PC-3 (cell line): ENCODE results near the gene ARHGDIG. TPM values are rescaled to one million over a fixed set of nuclear protein-coding genes. Genes with fewer than 3 reads are reported as not detected.

Experiments
- ATAC-seq: fragments of 200-7000 bp; cut with Tn5 transposase; 2 replicates; pipeline ENCODE4 v1.9.1; 2020; ENCODE audit warnings: mild to moderate bottlenecking, moderate library complexity
- BruUV-seq: library from RNA; stranded (reverse); fragments of 400-500 nt; replicated peaks from 2 replicates; lab custom pipeline; 2021; lab: Mats Ljungman, UMichigan
- CTCF ChIA-PET: fragments of 300-600 bp; sonication (Branson Sonifier 250); formaldehyde crosslinking; loops from one replicate; lab custom pipeline; 2022; ENCODE audit warnings: antibody characterized with exemption; lab: Charles Lee
- POLR2A ChIA-PET: fragments of 300-600 bp; sonication (Branson Sonifier 250); formaldehyde crosslinking; loops from one replicate; lab custom pipeline; 2022; ENCODE audit warnings: antibody characterized with exemption; ENCODE audit not compliant: unreplicated experiment; lab: Charles Lee
- DNase-seq: peaks from one replicate; pipeline ENCODE4 v3.0.0-alpha.2; 2015
- H2AFZ ChIP-seq: fragments of 300-600 bp; sonication (generic); 2 replicates; pipeline ENCODE4 v1.6.0; 2016; ENCODE audit warnings: antibody characterized with exemption, low read length
- H3F3A ChIP-seq: fragments of 300-600 bp; sonication (generic); one replicate; pipeline ENCODE4 v1.6.0; 2017; ENCODE audit warnings: antibody characterized with exemption, low read length, control low read depth, mild to moderate bottlenecking; ENCODE audit not compliant: unreplicated experiment
- H3K27ac ChIP-seq: fragments of 300-600 bp; sonication (generic); 2 replicates; pipeline ENCODE4 v1.5.1; 2016; ENCODE audit warnings: mild to moderate bottlenecking, low read length
- H3K27me3 ChIP-seq: fragments of 300-600 bp; sonication (generic); 2 replicates; pipeline ENCODE4 v1.6.1; 2016; ENCODE audit warnings: low read length, mixed read lengths
- H3K36me3 ChIP-seq: fragments of 300-600 bp; sonication (generic); 2 replicates; pipeline ENCODE4 v1.6.1; 2016; ENCODE audit warnings: low read depth, mixed run types, low read length, mixed read lengths
- H3K4me1 ChIP-seq: fragments of 300-600 bp; sonication (generic); 2 replicates; pipeline ENCODE4 v1.5.1; 2016; ENCODE audit warnings: low read length; ENCODE audit not compliant: insufficient read depth
- H3K4me2 ChIP-seq: fragments of 300-600 bp; sonication (generic); 2 replicates; pipeline ENCODE4 v1.6.0; 2016; ENCODE audit warnings: low read length
- H3K4me3 ChIP-seq: fragments of 300-600 bp; sonication (generic); 2 replicates; pipeline ENCODE4 v1.5.1; 2016; ENCODE audit warnings: mild to moderate bottlenecking, low read length, mixed read lengths
- H3K79me2 ChIP-seq: fragments of 300-600 bp; sonication (generic); 2 replicates; pipeline ENCODE4 v1.6.1; 2017; ENCODE audit warnings: low read length, mixed read lengths
- H3K9ac ChIP-seq: fragments of 300-600 bp; sonication (generic); 2 replicates; pipeline ENCODE4 v1.6.0; 2016; ENCODE audit warnings: mild to moderate bottlenecking, low read length
- H3K9me2 ChIP-seq: fragments of 300-600 bp; sonication (generic); replicated peaks from 2 replicates; pipeline ENCODE4 v1.6.1; 2016; ENCODE audit warnings: mixed run types, low read length, mixed read lengths
- H3K9me3 ChIP-seq: fragments of 300-600 bp; sonication (generic); 2 replicates; pipeline ENCODE4 v1.6.1; 2016; ENCODE audit warnings: low read length, mixed read lengths
- H4K20me1 ChIP-seq: fragments of 300-600 bp; sonication (generic); 2 replicates; pipeline ENCODE4 v1.6.1; 2016; ENCODE audit warnings: low read length, mixed read lengths
- EZH2 ChIP-seq: fragments of 300-600 bp; sonication (generic); IDR thresholded peaks from one replicate; pipeline ENCODE4 v1.6.1; 2017; ENCODE audit warnings: antibody characterized with exemption, mild to moderate bottlenecking, low read length; ENCODE audit not compliant: unreplicated experiment
- EZH2phosphoT487 ChIP-seq: fragments of 300-600 bp; sonication (generic); IDR thresholded peaks from 2 replicates; pipeline ENCODE4 v1.6.1; 2018; ENCODE audit warnings: mild to moderate bottlenecking, antibody characterized with exemption, low read length, borderline replicate concordance
- intact Hi-C: fragments of 100-400 bp; cut with micrococcal nuclease; formaldehyde crosslinking; loops from 2 replicates; pipeline ENCODE4 v1.9.0; 2023
- total RNA-seq: library from RNA; depleted of rRNA; stranded (reverse); fragments of >200 nt; gene quantifications from 2 replicates; pipeline ENCODE4 v1.2.3, GENCODE V29; 2014
- TF ChIP-seq, protein P1 (sequence below): fragments of 300-600 bp; sonication (generic); conservative IDR thresholded peaks from 2 replicates; pipeline ENCODE4 v1.5.1; 2017; ENCODE audit warnings: antibody characterized with exemption, low read depth, mild to moderate bottlenecking, low read length

The ARHGDIG gene
- total RNA-seq, 1 experiment from 2014 or later: not detected

DNA sequence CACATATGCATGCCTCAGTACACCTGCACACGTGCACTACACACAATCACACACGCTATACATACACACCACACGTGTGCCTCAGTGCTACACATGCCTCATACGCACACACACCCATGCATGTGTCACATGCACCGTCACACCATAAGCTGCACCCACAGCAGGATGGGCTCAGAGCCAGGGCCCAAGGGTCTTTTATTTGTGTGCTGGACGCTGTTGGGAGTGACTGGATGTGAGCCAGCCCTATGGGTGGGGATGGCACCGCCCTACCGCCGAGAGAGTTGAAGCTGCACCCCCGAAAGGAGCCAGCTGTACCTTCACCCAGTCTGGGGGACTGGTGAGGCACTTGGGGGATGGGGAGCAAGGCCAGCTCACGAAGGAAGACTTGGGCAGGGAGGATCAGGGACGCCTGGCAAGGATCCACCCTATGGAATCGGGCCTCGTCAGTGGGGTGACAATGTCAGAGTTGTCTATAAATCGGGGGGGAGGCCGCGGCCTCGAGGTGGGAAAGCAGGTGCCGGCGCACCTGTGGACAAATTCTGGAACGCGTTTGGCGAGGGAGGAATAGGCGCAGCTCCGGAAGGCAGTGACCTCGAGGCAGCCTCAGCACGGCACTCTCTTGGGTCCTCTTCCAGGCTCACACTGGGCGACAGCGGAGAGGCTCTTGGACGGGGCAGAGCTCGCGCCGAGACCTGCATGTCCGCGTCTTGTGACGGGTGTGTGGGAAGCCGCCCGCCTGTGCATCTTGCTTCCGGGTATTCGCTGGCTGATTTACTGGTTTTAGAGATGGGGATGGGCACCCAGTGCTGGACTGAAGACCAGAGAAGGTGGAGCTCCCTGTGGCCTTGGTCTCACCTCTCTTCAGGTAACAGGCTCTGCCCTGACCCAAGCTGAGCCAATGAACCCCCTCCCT is 12.0 kb upstream of the ARHGDIG start:
- Histone ChIP-seq H3K4me1 (no peaks in the 10 kb centered on the region), H3K9me2 (no peaks in the 10 kb centered on the region), H4K20me1 (no peaks in the 10 kb centered on the region), H3K36me3 (no peaks in the 10 kb centered on the region), H3K79me2 (no peaks in the 10 kb centered on the region), H3K4me2 (peak overlapping the region; percentile 16; the same call in 1 of the 2 replicates), H3K27me3 (no peaks in the 10 kb centered on the region), H2AFZ (no peak overlapping the region), H3F3A (no peaks in the 10 kb centered on the region), H3K9me3 (no peaks in the 10 kb centered on the region), H3K9ac (no peak overlapping the region), H3K27ac (no peak overlapping the region), H3K4me3 (no peak overlapping the region)
- POLR2A ChIA-PET: no interaction called here
- BruUV-seq: no TSS peak
- no peak for ATAC-seq
- TF ChIP-seq, protein P1, sequence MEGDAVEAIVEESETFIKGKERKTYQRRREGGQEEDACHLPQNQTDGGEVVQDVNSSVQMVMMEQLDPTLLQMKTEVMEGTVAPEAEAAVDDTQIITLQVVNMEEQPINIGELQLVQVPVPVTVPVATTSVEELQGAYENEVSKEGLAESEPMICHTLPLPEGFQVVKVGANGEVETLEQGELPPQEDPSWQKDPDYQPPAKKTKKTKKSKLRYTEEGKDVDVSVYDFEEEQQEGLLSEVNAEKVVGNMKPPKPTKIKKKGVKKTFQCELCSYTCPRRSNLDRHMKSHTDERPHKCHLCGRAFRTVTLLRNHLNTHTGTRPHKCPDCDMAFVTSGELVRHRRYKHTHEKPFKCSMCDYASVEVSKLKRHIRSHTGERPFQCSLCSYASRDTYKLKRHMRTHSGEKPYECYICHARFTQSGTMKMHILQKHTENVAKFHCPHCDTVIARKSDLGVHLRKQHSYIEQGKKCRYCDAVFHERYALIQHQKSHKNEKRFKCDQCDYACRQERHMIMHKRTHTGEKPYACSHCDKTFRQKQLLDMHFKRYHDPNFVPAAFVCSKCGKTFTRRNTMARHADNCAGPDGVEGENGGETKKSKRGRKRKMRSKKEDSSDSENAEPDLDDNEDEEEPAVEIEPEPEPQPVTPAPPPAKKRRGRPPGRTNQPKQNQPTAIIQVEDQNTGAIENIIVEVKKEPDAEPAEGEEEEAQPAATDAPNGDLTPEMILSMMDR: no peak
- no peak for TF ChIP-seq EZH2phosphoT487
- no peak for TF ChIP-seq EZH2
- CTCF ChIA-PET: no interaction called here
- DNase-seq: no peak
- intact Hi-C loops: no loop called here

DNA sequence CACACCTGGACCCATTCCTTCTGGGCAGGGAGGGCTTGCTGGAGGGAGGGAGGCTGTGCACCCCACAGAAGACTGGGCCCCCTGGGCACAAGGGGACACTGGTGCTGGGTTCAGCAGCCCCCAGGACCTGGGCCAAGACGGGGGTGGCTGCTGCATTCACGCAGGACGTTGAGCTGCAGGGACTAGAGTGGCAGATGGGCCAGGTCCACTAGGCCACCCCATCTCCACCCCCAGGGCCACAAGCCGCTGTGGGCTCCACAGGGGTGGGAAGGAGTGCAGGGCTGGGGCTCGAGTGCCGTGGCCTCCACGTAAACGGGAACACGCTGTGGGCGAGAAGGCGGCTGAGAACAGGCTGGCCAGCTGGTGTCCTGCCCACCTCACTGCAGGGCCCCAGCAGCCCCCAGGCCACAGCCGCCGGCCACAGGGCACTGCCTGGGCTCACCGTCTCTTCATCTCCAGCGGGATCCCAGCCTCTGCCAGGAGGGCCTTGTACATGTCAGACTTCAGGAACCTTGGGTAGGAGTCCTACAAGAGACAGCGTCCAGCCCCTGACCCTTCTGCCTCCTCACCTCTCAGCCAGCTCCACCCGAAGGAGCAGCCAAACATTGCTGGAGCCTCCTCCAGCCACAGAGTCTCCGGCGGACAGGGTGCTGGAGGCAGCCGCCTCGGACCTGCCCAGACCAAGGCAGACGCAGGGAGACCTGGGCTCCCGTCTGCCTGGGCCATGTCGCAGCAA is 11.2 kb upstream of the ARHGDIG start:
- no peak overlapping the region for H3K4me2 ChIP-seq
- ATAC-seq (no peak), DNase-seq (no peak)
- H3K9ac ChIP-seq: no peak overlapping the region
- no peaks in the 10 kb centered on the region for H3K36me3 ChIP-seq
- H2AFZ ChIP-seq: no peak overlapping the region
- H3K9me3 ChIP-seq: no peaks in the 10 kb centered on the region
- no peaks in the 10 kb centered on the region for H4K20me1 ChIP-seq
- H3K4me1 ChIP-seq: no peaks in the 10 kb centered on the region
- intact Hi-C loops: no loop called here
- no peaks in the 10 kb centered on the region for H3K27me3 ChIP-seq
- no TSS peak for BruUV-seq
- POLR2A ChIA-PET: interaction anchor here (0.6 kb wide), 1 partner anchor 33 kb away, joined by 3 read pairs; no protein-coding TSS in a partner anchor
- TF ChIP-seq EZH2phosphoT487 (no peak), EZH2 (no peak)
- TF ChIP-seq, protein P1: no peak
- CTCF ChIA-PET: no interaction called here
- no peak overlapping the region for H3K27ac ChIP-seq
- no peak overlapping the region for H3K4me3 ChIP-seq
- H3K79me2 ChIP-seq: no peaks in the 10 kb centered on the region
- H3K9me2 ChIP-seq: no peaks in the 10 kb centered on the region
- no peaks in the 10 kb centered on the region for H3F3A ChIP-seq
